A549 (cell line): Measurements from ENCODE around the gene KCTD15. TPM values are rescaled to one million over a fixed set of nuclear protein-coding genes. Genes with fewer than 3 reads are reported as not detected.

ENCODE experiments used
- ATAC-seq, 2 experiments: fragments of 200-7000 bp in 1 of 2; fragments of >200 bp in 1 of 2; cut with Nextera tagmentation in 1 of 2; cut with Tn5 transposase in 1 of 2; 3 replicates each; pipeline versions ENCODE4 v1.8.0 to v1.9.1; 2018 to 2020; ENCODE audit warnings: mild to moderate bottlenecking in 1 of 2, moderate library complexity in 1 of 2
- CTCF ChIA-PET: fragments of 300-600 bp; sonication (Branson Sonifier 250); formaldehyde crosslinking; extraction: SDS; loops from one replicate; lab custom pipeline; 2021; ENCODE audit warnings: antibody characterized with exemption, inconsistent platforms; lab: Yijun Ruan, JAX
- POLR2A ChIA-PET: fragments of 350-600 bp; formaldehyde crosslinking; extraction: SDS; loops from one replicate; lab custom pipeline; 2021; ENCODE audit warnings: antibody characterized with exemption, inconsistent platforms; lab: Yijun Ruan, JAX
- DNase-seq, 2 experiments: peaks; one replicate each; pipeline versions ENCODE4 v3.0.0 to v3.0.0-alpha.2; 2011 to 2016; ENCODE audit warnings: low read depth in 1 of 2, low spot score in 1 of 2
- FAIRE-seq: peaks from 2 replicates; lab custom pipeline; 2011; peaks lifted over from hg19 to GRCh38; lab: Jason Lieb, UNC
- H3K27ac ChIP-seq, 2 experiments: fragments of >200 bp; sonication (Bioruptor Twin); formaldehyde crosslinking; 3 replicates each; pipeline ENCODE4 v1.5.1; 2016 to 2017
- H3K4me1 ChIP-seq: fragments of >200 bp; sonication (Bioruptor Twin); formaldehyde crosslinking; 3 replicates; pipeline ENCODE4 v1.6.1; 2016
- H3K4me2 ChIP-seq: fragments of >200 bp; sonication (Bioruptor Twin); formaldehyde crosslinking; 3 replicates; pipeline ENCODE4 v1.6.1; 2016
- H3K4me3 ChIP-seq: fragments of >200 bp; sonication (Bioruptor Twin); formaldehyde crosslinking; 3 replicates; pipeline ENCODE4 v1.5.1; 2016
- H3K9me3 ChIP-seq: fragments of >200 bp; sonication (Bioruptor Twin); formaldehyde crosslinking; 3 replicates; pipeline ENCODE4 v1.6.1; 2016
- BHLHE40 ChIP-seq: IDR thresholded peaks from 2 replicates; pipeline ENCODE4 v1.6.1; 2012; ENCODE audit warnings: low read depth, low read length, inconsistent platforms
- CBX8 ChIP-seq: fragments of 200-600 bp; sonication (generic); IDR thresholded peaks from 2 replicates; pipeline ENCODE4 v1.6.1; 2016
- EHF ChIP-seq: fragments of 250-450 bp; sonication (Bioruptor Pico); IDR thresholded peaks from 2 replicates; pipeline ENCODE4 v1.5.0; 2020; ENCODE audit warnings: mild to moderate bottlenecking
- ESRRA ChIP-seq: fragments of 150-350 bp; IDR thresholded peaks from 2 replicates; pipeline ENCODE4 v1.6.1; 2014; ENCODE audit warnings: mild to moderate bottlenecking, low read length, borderline replicate concordance
- FOSL2 ChIP-seq, 2 experiments: fragments of 450-650 bp in 1 of 2; fragments of >200 bp in 1 of 2; sonication (Bioruptor Twin) in 1 of 2; formaldehyde crosslinking; IDR thresholded peaks; 2 replicates each; pipeline versions ENCODE4 v1.5.0 to v1.6.1; 2016 to 2020; ENCODE audit warnings: mild to moderate bottlenecking in 1 of 2, moderate library complexity in 1 of 2
- GATA3 ChIP-seq: IDR thresholded peaks from 2 replicates; pipeline ENCODE4 v1.6.1; 2012; ENCODE audit warnings: borderline replicate concordance
- HDAC2 ChIP-seq: fragments of 200-600 bp; sonication (generic); IDR thresholded peaks from 2 replicates; pipeline ENCODE4 v1.6.1; 2016
- HEYL ChIP-seq: fragments of 250-450 bp; sonication (Bioruptor Pico); IDR thresholded peaks from 2 replicates; pipeline ENCODE4 v1.8.0; 2021; ENCODE audit warnings: mild to moderate bottlenecking, moderate library complexity
- HOXA7 ChIP-seq: fragments of 250-450 bp; sonication (Bioruptor Pico); IDR thresholded peaks from 2 replicates; pipeline ENCODE4 v1.5.0; 2020; ENCODE audit warnings: mild to moderate bottlenecking, moderate library complexity
- JUNB ChIP-seq: fragments of >200 bp; sonication (Bioruptor Twin); formaldehyde crosslinking; IDR thresholded peaks from 2 replicates; pipeline ENCODE4 v1.6.1; 2016
- KDM1A ChIP-seq: fragments of 200-600 bp; sonication (generic); IDR thresholded peaks from 2 replicates; pipeline ENCODE4 v1.6.1; 2016; ENCODE audit warnings: low read depth, mild to moderate bottlenecking
- MAFK ChIP-seq: fragments of 450-650 bp; IDR thresholded peaks from 2 replicates; pipeline ENCODE4 v1.6.1; 2014; ENCODE audit not compliant: partially characterized antibody
- MAZ ChIP-seq: fragments of 150-350 bp; IDR thresholded peaks from 2 replicates; pipeline ENCODE4 v1.6.1; 2014; ENCODE audit warnings: antibody characterized with exemption, low read depth, low read length, borderline replicate concordance
- NR3C1 ChIP-seq: fragments of >200 bp; sonication (Bioruptor Twin); formaldehyde crosslinking; IDR thresholded peaks from 3 replicates; pipeline ENCODE4 v1.6.1; 2017
- PHF8 ChIP-seq: fragments of 200-600 bp; sonication (generic); IDR thresholded peaks from 2 replicates; pipeline ENCODE4 v1.6.1; 2016; ENCODE audit warnings: low read depth, mild to moderate bottlenecking, antibody characterized with exemption, moderate library complexity, borderline replicate concordance
- POLR2AphosphoS2 ChIP-seq: conservative IDR thresholded peaks from 2 replicates; pipeline ENCODE4 v1.6.1; 2012; ENCODE audit warnings: low read length, improper control_type of control experiment, inconsistent platforms
- RAD21 ChIP-seq, 2 experiments: fragments of >200 bp in 1 of 2; sonication (Bioruptor Twin) in 1 of 2; formaldehyde crosslinking in 1 of 2; IDR thresholded peaks in 1 of 2; conservative IDR thresholded peaks in 1 of 2; 2 replicates in 1 of 2; 3 replicates in 1 of 2; pipeline ENCODE4 v1.6.1; 2012 to 2018; ENCODE audit warnings: inconsistent platforms in 1 of 2
- RFX5 ChIP-seq: fragments of 450-650 bp; IDR thresholded peaks from 2 replicates; pipeline ENCODE4 v1.7.1; 2014; ENCODE audit warnings: antibody characterized with exemption, mild to moderate bottlenecking, moderate library complexity
- RNF2 ChIP-seq: fragments of 200-600 bp; sonication (generic); IDR thresholded peaks from 2 replicates; pipeline ENCODE4 v1.6.1; 2016; ENCODE audit warnings: low read depth, mild to moderate bottlenecking, antibody characterized with exemption, moderate library complexity, borderline replicate concordance
- SMC3 ChIP-seq: fragments of >200 bp; sonication (Bioruptor Twin); formaldehyde crosslinking; IDR thresholded peaks from 3 replicates; pipeline ENCODE4 v1.6.1; 2018; ENCODE audit warnings: inconsistent platforms
- ZC3H11A ChIP-seq: fragments of 450-650 bp; IDR thresholded peaks from 2 replicates; pipeline ENCODE4 v1.6.1; 2014; ENCODE audit warnings: antibody characterized with exemption, mild to moderate bottlenecking
- ZSCAN20 ChIP-seq: fragments of 250-450 bp; sonication (Bioruptor Pico); IDR thresholded peaks from 2 replicates; pipeline ENCODE4 v1.8.0; 2022; ENCODE audit warnings: mild to moderate bottlenecking, moderate library complexity
- WGBS: methylation state at CpG from one replicate; pipeline ENCODE4 v1.1.6; 2017; ENCODE audit errors: missing lambda C conversion rate; 5-methylcytosine and 5-hydroxymethylcytosine counted together
- polyA plus RNA-seq, 4 experiments: library from polyadenylated mRNA; depleted of rRNA in 3 of 4; stranded (reverse); fragments of >200 nt; fragmentation: RNase III in 1 of 4; extraction: RNeasy Plus Mini Kit Qiagen cat#74134 plus additional on column Dnase treatment in 1 of 4; gene quantifications; 2 replicates in 3 of 4; 3 replicates in 1 of 4; pipeline ENCODE4 v1.2.3, GENCODE V29; 2011 to 2017
- TF ChIP-seq, protein P1 (sequence below): IDR thresholded peaks from 2 replicates; pipeline ENCODE4 v1.6.1; 2012
- TF ChIP-seq, protein P2 (sequence below): fragments of 150-350 bp; IDR thresholded peaks from 2 replicates; pipeline ENCODE4 v1.6.1; 2014; ENCODE audit warnings: low read depth, mild to moderate bottlenecking, low read length
- TF ChIP-seq, protein P3 (sequence below): fragments of >200 bp; sonication (Bioruptor Twin); formaldehyde crosslinking; IDR thresholded peaks from 3 replicates; pipeline ENCODE4 v1.5.1; 2016
- TF ChIP-seq, protein P4 (sequence below): IDR thresholded peaks from 2 replicates; pipeline ENCODE4 v1.6.1; 2012; ENCODE audit warnings: low read depth, borderline replicate concordance
- TF ChIP-seq, protein P5 (sequence below): fragments of 450-650 bp; IDR thresholded peaks from 2 replicates; pipeline ENCODE4 v1.6.1; 2014; ENCODE audit warnings: antibody characterized with exemption

KCTD15 gene
- polyA plus RNA-seq, 2 of the 4 experiments (the other 2 are of a cell fraction): 54.0 to 56.5 TPM

DNA sequence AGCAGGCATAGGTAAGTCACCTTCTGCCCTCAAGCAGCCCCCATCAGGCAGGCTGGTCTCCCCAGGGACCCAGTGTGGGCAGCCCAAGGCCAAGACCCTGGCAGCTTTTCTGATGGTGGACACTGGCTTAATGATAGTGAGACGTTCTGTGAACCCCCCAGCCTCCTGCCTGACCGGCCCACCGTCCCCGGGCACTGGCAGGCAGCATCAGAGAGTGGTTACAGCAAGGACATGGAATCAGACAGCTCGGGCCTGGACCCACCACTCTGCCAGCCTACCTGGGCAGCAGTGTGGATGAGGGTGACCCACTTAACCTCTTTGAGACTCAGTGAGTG, 45.3 kb upstream of the KCTD15 start:
- no peaks in the 10 kb centered on the region for H3K9me3 ChIP-seq
- H3K4me2 ChIP-seq: no peak overlapping the region
- no peak overlapping the region for H3K4me3 ChIP-seq
- ChIA-PET CTCF (interaction anchor here (1.3 to 7.1 kb wide), 9 partner anchors 10 to 324 kb away, joined by 3 to 65 read pairs (median 4); no protein-coding TSS in a partner anchor), POLR2A (no interaction called here)
- FAIRE-seq (no peak), DNase-seq (no peak)
- 6% methylated on average over 5 of the region's 5 CpGs for WGBS
- no peaks in the 10 kb centered on the region for H3K4me1 ChIP-seq
- no peak overlapping the region for H3K27ac ChIP-seq
- TF ChIP-seq RFX5 (no peak), FOSL2 (IDR thresholded peaks at IDR 0.05) (no peak), FOSL2 (CRISPR knock-in tag; IDR thresholded peaks at IDR 0.05) (no peak), NR3C1 (no peak), BHLHE40 (no peak), GATA3 (no peak), HEYL (CRISPR knock-in tag) (no peak), KDM1A (no peak), POLR2AphosphoS2 (no peak), JUNB (no peak), ESRRA (no peak), MAFK (no peak), SMC3 (no peak), MAZ (no peak), RNF2 (no peak)
- TF ChIP-seq, protein P1, sequence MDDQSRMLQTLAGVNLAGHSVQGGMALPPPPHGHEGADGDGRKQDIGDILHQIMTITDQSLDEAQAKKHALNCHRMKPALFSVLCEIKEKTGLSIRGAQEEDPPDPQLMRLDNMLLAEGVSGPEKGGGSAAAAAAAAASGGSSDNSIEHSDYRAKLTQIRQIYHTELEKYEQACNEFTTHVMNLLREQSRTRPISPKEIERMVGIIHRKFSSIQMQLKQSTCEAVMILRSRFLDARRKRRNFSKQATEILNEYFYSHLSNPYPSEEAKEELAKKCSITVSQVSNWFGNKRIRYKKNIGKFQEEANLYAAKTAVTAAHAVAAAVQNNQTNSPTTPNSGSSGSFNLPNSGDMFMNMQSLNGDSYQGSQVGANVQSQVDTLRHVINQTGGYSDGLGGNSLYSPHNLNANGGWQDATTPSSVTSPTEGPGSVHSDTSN: no peak
- TF ChIP-seq, protein P2, sequence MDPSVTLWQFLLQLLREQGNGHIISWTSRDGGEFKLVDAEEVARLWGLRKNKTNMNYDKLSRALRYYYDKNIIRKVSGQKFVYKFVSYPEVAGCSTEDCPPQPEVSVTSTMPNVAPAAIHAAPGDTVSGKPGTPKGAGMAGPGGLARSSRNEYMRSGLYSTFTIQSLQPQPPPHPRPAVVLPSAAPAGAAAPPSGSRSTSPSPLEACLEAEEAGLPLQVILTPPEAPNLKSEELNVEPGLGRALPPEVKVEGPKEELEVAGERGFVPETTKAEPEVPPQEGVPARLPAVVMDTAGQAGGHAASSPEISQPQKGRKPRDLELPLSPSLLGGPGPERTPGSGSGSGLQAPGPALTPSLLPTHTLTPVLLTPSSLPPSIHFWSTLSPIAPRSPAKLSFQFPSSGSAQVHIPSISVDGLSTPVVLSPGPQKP: no peak
- TF ChIP-seq, all 56 proteins: peak for 0
- ATAC-seq: peak in 1 of 2 experiments; percentile 18; a peak in 3 of 6 replicates

DNA sequence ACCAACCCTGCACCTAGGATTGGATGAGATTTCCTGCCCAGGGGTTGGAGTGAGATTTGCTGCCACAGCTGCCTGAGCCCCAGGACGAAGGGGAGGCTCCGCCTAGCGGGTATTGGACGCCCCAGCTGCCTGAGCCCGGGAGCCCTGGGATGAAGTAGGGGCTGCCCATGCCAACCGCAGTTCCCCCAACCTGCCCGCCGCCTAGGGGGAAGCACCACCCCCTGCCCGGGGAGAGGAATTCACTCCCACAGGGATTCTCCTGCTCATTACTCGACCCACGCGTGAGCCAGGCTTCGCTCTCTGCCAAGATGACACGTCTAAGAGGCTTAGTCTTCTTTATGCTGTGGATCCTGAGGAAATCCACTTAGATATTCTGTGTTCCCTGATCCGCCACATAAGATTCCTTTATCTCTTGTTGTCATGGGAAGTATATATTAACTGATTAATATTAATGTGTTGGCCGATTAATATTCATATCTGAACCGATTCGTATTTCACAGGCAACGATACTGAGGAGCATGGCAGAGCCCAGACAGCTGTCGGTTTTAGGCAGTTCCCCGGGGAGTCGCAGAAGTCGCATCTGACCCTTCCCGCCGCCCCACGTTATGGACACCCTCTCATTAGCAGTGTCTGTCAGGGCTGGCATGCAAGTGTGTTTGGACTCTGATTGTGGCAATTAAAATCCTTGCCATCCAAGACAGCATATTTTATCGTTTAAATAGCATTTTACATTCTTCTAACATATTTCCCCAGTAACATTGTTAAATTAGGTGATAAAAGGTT, 44.5 kb upstream of the KCTD15 start:
- ATAC-seq (peak; percentile 36 to 73; a peak in 4 of 6 replicates), FAIRE-seq (peak; percentile 18), DNase-seq (no peak)
- TF ChIP-seq RAD21 (conservative IDR thresholded peaks at IDR 0.05 in 1 of 2, IDR thresholded peaks at IDR 0.05 in 1 of 2): peak in 1 of 2 experiments; percentile 27; a peak in 2 of 5 replicates
- TF ChIP-seq NR3C1: no peak
- TF ChIP-seq, protein P3, sequence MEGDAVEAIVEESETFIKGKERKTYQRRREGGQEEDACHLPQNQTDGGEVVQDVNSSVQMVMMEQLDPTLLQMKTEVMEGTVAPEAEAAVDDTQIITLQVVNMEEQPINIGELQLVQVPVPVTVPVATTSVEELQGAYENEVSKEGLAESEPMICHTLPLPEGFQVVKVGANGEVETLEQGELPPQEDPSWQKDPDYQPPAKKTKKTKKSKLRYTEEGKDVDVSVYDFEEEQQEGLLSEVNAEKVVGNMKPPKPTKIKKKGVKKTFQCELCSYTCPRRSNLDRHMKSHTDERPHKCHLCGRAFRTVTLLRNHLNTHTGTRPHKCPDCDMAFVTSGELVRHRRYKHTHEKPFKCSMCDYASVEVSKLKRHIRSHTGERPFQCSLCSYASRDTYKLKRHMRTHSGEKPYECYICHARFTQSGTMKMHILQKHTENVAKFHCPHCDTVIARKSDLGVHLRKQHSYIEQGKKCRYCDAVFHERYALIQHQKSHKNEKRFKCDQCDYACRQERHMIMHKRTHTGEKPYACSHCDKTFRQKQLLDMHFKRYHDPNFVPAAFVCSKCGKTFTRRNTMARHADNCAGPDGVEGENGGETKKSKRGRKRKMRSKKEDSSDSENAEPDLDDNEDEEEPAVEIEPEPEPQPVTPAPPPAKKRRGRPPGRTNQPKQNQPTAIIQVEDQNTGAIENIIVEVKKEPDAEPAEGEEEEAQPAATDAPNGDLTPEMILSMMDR: peak; percentile 8; the same call in 1 of the 3 replicates
- CTCF ChIA-PET: interaction anchor here (1.3 to 7.1 kb wide), 8 partner anchors 9 to 325 kb away, joined by 3 to 65 read pairs (median 4); no protein-coding TSS in a partner anchor
- no peak overlapping the region for H3K4me3 ChIP-seq
- no peaks in the 10 kb centered on the region for H3K9me3 ChIP-seq
- POLR2A ChIA-PET: no interaction called here
- 39% methylated on average over 26 of the region's 27 CpGs for WGBS
- no peak overlapping the region for H3K27ac ChIP-seq
- H3K4me2 ChIP-seq: no peak overlapping the region
- H3K4me1 ChIP-seq: no peaks in the 10 kb centered on the region

DNA sequence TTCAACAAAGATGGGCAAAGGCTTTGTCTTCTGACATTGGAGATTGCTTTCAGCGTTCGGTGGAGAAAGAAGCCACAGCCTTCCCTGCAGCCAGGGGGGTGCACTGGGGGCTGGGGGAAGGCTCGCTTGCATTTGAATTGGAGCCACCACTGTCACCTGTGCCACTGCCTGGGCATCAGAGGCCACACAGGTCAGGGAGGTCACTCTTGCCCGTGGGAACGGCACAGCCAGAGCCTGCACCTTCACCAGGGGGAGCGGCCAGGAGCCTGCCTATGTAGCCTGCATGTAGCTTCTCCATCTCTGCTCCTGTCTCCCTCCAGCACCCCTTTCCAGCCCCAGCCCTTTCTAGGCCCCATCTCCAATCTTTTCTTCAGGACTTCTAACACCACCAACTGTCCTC, 43.7 kb upstream of the KCTD15 start:
- Histone ChIP-seq H3K4me2 (no peak overlapping the region), H3K9me3 (no peaks in the 10 kb centered on the region), H3K4me3 (no peak overlapping the region), H3K4me1 (no peaks in the 10 kb centered on the region), H3K27ac (no peak overlapping the region)
- 29% methylated on average over 6 of the region's 6 CpGs for WGBS
- ChIA-PET CTCF (interaction anchor here (1.3 to 7.1 kb wide), 2 partner anchors 8 to 18 kb away, joined by 5 to 65 read pairs; no protein-coding TSS in a partner anchor), POLR2A (no interaction called here)
- no peak for DNase-seq
- no peak for ATAC-seq
- FAIRE-seq: no peak
- TF ChIP-seq PHF8 (no peak), ZC3H11A (no peak), CBX8 (no peak), HEYL (CRISPR knock-in tag) (no peak), EHF (CRISPR knock-in tag) (no peak), HOXA7 (CRISPR knock-in tag) (no peak), ZSCAN20 (CRISPR knock-in tag) (no peak), HDAC2 (no peak)
- TF ChIP-seq, protein P2: no peak
- TF ChIP-seq, protein P4, sequence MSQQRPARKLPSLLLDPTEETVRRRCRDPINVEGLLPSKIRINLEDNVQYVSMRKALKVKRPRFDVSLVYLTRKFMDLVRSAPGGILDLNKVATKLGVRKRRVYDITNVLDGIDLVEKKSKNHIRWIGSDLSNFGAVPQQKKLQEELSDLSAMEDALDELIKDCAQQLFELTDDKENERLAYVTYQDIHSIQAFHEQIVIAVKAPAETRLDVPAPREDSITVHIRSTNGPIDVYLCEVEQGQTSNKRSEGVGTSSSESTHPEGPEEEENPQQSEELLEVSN: no peak
- TF ChIP-seq, protein P5, sequence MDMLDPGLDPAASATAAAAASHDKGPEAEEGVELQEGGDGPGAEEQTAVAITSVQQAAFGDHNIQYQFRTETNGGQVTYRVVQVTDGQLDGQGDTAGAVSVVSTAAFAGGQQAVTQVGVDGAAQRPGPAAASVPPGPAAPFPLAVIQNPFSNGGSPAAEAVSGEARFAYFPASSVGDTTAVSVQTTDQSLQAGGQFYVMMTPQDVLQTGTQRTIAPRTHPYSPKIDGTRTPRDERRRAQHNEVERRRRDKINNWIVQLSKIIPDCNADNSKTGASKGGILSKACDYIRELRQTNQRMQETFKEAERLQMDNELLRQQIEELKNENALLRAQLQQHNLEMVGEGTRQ: no peak
